Measurements from ENCODE around the gene HTT.

Gene HTT

DNA sequence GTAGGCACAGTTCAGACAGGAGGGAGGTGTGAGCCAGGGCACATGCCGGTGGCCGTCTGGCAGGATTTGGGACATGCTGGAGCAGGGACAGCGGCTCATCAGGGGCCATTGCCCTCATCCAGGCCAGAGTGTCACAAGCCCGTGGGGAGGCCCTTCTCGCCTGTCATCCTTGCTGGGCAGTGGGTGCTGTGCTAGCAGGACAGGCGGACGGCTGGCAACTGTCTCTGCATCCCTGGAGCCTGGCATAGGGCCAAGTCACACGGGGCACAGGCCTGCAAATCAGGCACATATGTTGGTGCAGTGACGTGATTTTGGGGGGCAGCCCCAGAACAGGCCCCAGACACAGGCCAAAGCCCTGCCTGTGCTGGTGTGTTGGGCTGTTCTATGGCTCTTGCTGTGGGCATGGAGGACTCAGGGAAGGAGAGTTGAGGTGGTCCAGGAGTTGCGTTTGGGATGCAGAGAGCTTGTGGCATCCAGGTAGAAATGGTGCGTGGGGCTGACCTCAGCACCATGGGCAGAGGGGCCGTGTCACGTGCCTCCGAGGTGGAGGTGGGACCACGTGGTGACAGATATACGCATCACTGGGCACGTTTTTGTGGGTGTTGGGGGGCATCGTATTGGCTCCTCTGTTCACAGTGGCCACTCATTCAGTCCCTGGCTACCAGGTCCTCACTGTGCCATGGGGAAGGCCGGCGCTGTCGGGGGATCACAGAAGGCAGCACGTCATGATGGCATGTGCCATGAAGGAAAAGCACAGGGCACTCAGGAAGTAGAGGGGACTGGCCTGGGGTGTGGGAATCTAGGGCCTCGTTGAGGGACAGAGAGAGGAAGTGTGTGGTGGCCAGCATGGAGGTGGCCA lies 159.9 kb downstream of the HTT start:
- H3K4me3 ChIP-seq (ENCODE audit: low read length), result no peak overlapping the region
- TF ChIP-seq, protein P1, sequence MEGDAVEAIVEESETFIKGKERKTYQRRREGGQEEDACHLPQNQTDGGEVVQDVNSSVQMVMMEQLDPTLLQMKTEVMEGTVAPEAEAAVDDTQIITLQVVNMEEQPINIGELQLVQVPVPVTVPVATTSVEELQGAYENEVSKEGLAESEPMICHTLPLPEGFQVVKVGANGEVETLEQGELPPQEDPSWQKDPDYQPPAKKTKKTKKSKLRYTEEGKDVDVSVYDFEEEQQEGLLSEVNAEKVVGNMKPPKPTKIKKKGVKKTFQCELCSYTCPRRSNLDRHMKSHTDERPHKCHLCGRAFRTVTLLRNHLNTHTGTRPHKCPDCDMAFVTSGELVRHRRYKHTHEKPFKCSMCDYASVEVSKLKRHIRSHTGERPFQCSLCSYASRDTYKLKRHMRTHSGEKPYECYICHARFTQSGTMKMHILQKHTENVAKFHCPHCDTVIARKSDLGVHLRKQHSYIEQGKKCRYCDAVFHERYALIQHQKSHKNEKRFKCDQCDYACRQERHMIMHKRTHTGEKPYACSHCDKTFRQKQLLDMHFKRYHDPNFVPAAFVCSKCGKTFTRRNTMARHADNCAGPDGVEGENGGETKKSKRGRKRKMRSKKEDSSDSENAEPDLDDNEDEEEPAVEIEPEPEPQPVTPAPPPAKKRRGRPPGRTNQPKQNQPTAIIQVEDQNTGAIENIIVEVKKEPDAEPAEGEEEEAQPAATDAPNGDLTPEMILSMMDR (conservative IDR thresholded peaks at IDR 0.05; ENCODE audit: low read depth, low read length), result no peak
- DNase-seq (ENCODE audit: low read depth), result no peak

DNA sequence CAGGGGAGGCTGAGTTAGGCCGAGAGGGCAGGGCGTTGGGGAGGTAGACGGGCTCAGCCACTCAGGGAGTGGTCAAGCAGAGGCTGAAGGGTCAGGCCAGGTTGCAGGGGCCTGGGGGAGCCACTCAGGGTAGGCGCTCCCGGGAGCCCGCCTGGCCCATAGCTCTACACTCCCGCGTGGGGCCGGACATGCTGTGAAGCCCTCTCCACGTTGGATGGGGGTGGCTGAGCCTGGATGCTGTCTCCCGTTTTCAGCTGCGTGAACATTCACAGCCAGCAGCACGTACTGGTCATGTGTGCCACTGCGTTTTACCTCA lies 160.5 kb downstream of the HTT start:
- no peak for DNase-seq (ENCODE audit: low read depth)
- TF ChIP-seq, protein P1 (conservative IDR thresholded peaks at IDR 0.05; ENCODE audit: low read depth, low read length), result no peak
- H3K4me3 ChIP-seq (ENCODE audit: low read length), result no peak overlapping the region

DNA sequence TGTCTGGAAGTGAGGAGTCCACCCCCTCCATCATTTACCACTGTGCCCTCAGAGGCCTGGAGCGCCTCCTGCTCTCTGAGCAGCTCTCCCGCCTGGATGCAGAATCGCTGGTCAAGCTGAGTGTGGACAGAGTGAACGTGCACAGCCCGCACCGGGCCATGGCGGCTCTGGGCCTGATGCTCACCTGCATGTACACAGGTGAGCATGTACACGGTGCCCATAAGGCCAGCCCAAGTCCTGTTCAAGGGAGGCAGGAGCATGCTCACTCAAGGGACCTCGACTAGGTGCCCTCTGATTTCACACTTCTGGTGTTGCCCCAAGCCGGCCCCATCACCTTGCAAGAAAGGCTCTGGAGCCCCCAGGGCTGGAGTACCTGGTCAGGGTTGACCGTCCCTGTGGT lies 161.1 kb downstream of the HTT start:
- TF ChIP-seq, protein P1 (conservative IDR thresholded peaks at IDR 0.05; ENCODE audit: low read depth, low read length), result no peak
- no peak for DNase-seq (ENCODE audit: low read depth)
- H3K4me3 ChIP-seq (ENCODE audit: low read length), result no peak overlapping the region

DNA sequence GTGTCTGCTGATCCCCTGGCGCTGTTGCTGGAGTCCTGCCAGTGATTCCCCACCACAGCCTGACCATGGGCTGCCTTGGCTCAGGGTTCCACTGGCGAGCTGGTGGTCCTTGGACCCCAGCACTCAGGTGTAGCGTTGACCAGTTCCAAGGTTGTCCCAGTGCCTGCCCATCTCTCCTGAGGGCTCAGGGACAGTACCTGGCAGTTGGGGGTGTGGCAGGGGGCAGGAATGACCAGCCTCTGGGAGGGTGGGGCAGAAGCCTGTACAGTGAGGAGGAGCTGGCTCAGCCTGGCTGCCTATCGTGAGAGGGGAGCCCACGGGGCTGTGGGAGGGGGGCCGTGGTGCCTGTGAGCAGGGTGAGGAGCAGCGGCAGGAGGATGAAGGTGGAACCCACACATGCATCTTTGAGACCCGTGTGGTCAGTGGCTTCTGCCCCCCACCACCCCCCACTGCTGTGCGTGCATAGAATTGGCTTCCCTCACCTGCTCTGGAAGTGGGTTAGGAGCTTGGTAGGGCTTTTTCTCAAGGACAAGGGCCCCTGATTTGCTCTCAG lies 161.9 kb downstream of the HTT start:
- H3K4me3 ChIP-seq (ENCODE audit: low read length), result no peak overlapping the region
- DNase-seq (ENCODE audit: low read depth), result no peak
- TF ChIP-seq, protein P1 (conservative IDR thresholded peaks at IDR 0.05; ENCODE audit: low read depth, low read length), result no peak

DNA sequence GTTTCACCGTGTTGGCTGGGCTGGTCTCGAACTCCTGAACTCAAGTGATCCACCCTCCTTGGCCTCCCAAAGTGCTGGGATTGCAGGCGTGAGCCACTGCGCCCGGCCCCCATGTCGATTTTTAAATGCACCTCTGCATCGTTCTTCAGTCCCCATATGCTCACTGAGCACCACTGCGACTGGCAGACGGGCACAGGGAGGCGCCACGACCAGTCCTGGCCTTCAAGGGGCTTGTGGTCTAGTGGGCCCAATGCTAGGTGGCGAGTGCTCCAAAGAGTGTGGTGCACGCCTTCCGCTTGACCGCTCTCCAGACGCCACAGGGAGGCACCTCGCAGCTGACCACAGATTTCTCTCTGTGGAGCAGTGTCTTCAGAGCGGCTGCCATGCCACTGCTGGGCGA lies 162.8 kb downstream of the HTT start:
- no peak for DNase-seq (ENCODE audit: low read depth)
- H3K4me3 ChIP-seq (ENCODE audit: low read length), result no peak overlapping the region
- TF ChIP-seq, protein P1 (conservative IDR thresholded peaks at IDR 0.05; ENCODE audit: low read depth, low read length), result no peak

DNA sequence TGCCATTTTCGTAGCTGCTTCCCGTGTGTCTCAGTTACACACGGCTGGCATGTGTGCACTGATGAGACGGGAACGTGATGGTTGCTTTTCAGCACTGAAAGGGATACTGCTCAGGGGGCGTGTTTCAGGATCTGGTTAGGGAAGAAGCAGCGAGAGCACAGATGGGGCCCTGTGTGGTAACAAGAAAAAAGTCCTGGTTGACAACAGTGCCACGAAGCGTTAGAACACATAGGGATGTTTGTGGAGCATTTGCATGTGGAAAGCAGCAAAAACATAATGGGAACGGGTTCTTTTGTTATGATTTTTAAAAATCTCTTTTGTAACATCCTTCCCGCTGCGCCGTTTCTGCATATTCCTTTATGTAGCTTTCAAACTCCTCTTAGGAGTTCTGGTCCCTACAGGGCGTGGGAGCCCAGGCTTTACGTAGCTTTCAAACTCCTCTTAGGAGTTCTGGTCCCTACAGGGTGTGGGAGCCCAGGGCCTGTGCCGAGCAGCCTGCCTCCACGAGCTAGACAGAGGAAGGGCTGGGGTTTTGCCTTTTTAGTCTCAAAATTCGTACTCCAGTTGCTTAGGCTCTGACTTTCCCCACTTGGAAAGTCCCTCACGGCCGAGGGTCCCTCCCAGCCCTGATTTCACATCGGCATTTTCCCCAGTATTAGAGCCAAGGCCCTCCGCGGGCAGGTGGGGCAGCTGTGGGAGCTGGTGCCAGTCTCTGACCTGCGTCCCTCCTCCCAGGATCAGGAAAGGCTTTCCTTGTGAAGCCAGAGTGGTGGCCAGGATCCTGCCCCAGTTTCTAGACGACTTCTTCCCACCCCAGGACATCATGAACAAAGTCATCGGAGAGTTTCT lies 163.5 kb downstream of the HTT start:
- TF ChIP-seq, protein P1 (conservative IDR thresholded peaks at IDR 0.05; ENCODE audit: low read depth, low read length), result no peak
- no peak for DNase-seq (ENCODE audit: low read depth)
- H3K4me3 ChIP-seq (ENCODE audit: low read length), result no peak overlapping the region
